H9 (cell line): ENCODE data around the gene GNL1. TPM values are rescaled to one million over a fixed set of nuclear protein-coding genes. Genes with fewer than 3 reads are reported as not detected.
A peak's percentile ranks its signal among the peaks of the same experiment; 100 is the strongest.

Source experiments
- DNase-seq: peaks from one replicate; pipeline ENCODE4 v3.0.0-alpha.2; 2017
- H2AFZ ChIP-seq: one replicate; pipeline ENCODE4 v1.6.1; 2013; ENCODE audit warnings: mild to moderate bottlenecking, low read length, control low read depth, moderate library complexity
- H2AK5ac ChIP-seq: 2 replicates; pipeline ENCODE4 v1.6.1; 2013; ENCODE audit warnings: low read length, control low read depth, mixed read lengths; ENCODE audit not compliant: insufficient read length
- H2BK120ac ChIP-seq: one replicate; pipeline ENCODE4 v1.6.1; 2013; ENCODE audit warnings: low read depth, mild to moderate bottlenecking, low read length, control low read depth, inconsistent platforms; ENCODE audit not compliant: poor library complexity, severe bottlenecking
- H2BK12ac ChIP-seq: 2 replicates; pipeline ENCODE4 v1.6.1; 2013; ENCODE audit warnings: low read length, control low read depth, mixed read lengths, low read depth; ENCODE audit not compliant: insufficient read length
- H2BK15ac ChIP-seq: 2 replicates; pipeline ENCODE4 v1.6.1; 2013; ENCODE audit warnings: low read depth, low read length, control low read depth
- H2BK20ac ChIP-seq: one replicate; pipeline ENCODE4 v1.6.1; 2013; ENCODE audit warnings: low read depth, mild to moderate bottlenecking, low read length, control low read depth, inconsistent platforms; ENCODE audit not compliant: poor library complexity, severe bottlenecking
- H2BK5ac ChIP-seq: 2 replicates; pipeline ENCODE4 v1.6.1; 2013; ENCODE audit warnings: low read length, control low read depth, mixed read lengths; ENCODE audit not compliant: insufficient read length
- H3K14ac ChIP-seq: 2 replicates; pipeline ENCODE4 v1.6.1; 2013; ENCODE audit warnings: low read length, control low read depth; ENCODE audit not compliant: insufficient read depth
- H3K18ac ChIP-seq: 2 replicates; pipeline ENCODE4 v1.6.1; 2013; ENCODE audit warnings: low read depth, mild to moderate bottlenecking, mixed read lengths, low read length, control low read depth; ENCODE audit not compliant: insufficient read length
- H3K23ac ChIP-seq: 2 replicates; pipeline ENCODE4 v1.6.1; 2013; ENCODE audit warnings: low read length, control low read depth, mixed read lengths, low read depth; ENCODE audit not compliant: insufficient read length
- H3K23me2 ChIP-seq: 2 replicates; pipeline ENCODE4 v1.6.1; 2013; ENCODE audit warnings: low read depth, mild to moderate bottlenecking, mixed read lengths, low read length, control low read depth; ENCODE audit not compliant: insufficient read length, poor library complexity, severe bottlenecking
- H3K27ac ChIP-seq: 2 replicates; pipeline ENCODE4 v1.5.1; 2013; ENCODE audit warnings: low read length, control low read depth, mixed read lengths, low read depth; ENCODE audit not compliant: insufficient read length
- H3K27me3 ChIP-seq: 2 replicates; pipeline ENCODE4 v1.6.1; 2013; ENCODE audit warnings: low read length, control low read depth, inconsistent platforms; ENCODE audit not compliant: insufficient read depth
- H3K4ac ChIP-seq: 2 replicates; pipeline ENCODE4 v1.6.1; 2013; ENCODE audit warnings: low read depth, mild to moderate bottlenecking, control low read depth, inconsistent platforms, low read length, moderate library complexity
- H3K4me1 ChIP-seq: 2 replicates; pipeline ENCODE4 v1.6.1; 2013; ENCODE audit warnings: low read length, control low read depth, inconsistent platforms; ENCODE audit not compliant: insufficient read depth
- H3K4me2 ChIP-seq: 2 replicates; pipeline ENCODE4 v1.6.1; 2013; ENCODE audit warnings: low read length, control low read depth, mixed read lengths; ENCODE audit not compliant: insufficient read length, insufficient read depth
- H3K56ac ChIP-seq: 2 replicates; pipeline ENCODE4 v1.6.1; 2013; ENCODE audit warnings: low read depth, mild to moderate bottlenecking, mixed read lengths, low read length, control low read depth; ENCODE audit not compliant: insufficient read length
- H3K79me1 ChIP-seq: 2 replicates; pipeline ENCODE4 v1.6.1; 2013; ENCODE audit warnings: low read depth, mild to moderate bottlenecking, moderate library complexity, low read length, control low read depth, inconsistent platforms; ENCODE audit not compliant: insufficient read depth, poor library complexity, severe bottlenecking
- H3K79me2 ChIP-seq: 2 replicates; pipeline ENCODE4 v1.6.1; 2013; ENCODE audit warnings: low read length, control low read depth, inconsistent platforms; ENCODE audit not compliant: insufficient read depth
- H3K9ac ChIP-seq: 2 replicates; pipeline ENCODE4 v1.6.1; 2013; ENCODE audit warnings: low read length, control low read depth, mixed read lengths; ENCODE audit not compliant: insufficient read length; ENCODE audit errors: extremely low read depth
- H3K9me3 ChIP-seq: one replicate; pipeline ENCODE4 v1.6.1; 2013; ENCODE audit warnings: low read depth, low read length, inconsistent platforms; ENCODE audit not compliant: control insufficient read depth
- H3T11ph ChIP-seq: one replicate; pipeline ENCODE4 v1.6.1; 2013; ENCODE audit warnings: mild to moderate bottlenecking, low read length, control low read depth, inconsistent platforms
- H4K20me1 ChIP-seq: one replicate; pipeline ENCODE4 v1.6.1; 2013; ENCODE audit not compliant: control insufficient read depth, insufficient read length, insufficient read depth
- H4K5ac ChIP-seq: 2 replicates; pipeline ENCODE4 v1.6.1; 2013; ENCODE audit warnings: low read depth, mild to moderate bottlenecking, mixed read lengths, low read length, control low read depth; ENCODE audit not compliant: insufficient read length
- H4K8ac ChIP-seq: replicated peaks from 2 replicates; pipeline ENCODE4 v1.6.1; 2013; ENCODE audit warnings: low read length, control low read depth, mixed read lengths, low read depth; ENCODE audit not compliant: insufficient read length
- H4K91ac ChIP-seq: 2 replicates; pipeline ENCODE4 v1.6.1; 2013; ENCODE audit warnings: low read depth, mild to moderate bottlenecking, moderate library complexity, mixed read lengths, low read length, control low read depth; ENCODE audit not compliant: insufficient read length
- H3K27ac Mint-ChIP-seq, 3 experiments: 2 replicates in 2 of 3; 3 replicates in 1 of 3; pipeline ENCODE4 v1.8.0; 2020 to 2021; ENCODE audit warnings: mixed read lengths in 3 of 3, mild to moderate bottlenecking in 1 of 3, moderate library complexity in 1 of 3
- H3K27me3 Mint-ChIP-seq: 2 replicates; pipeline ENCODE4 v1.8.0; 2021; ENCODE audit warnings: low read depth, mild to moderate bottlenecking, moderate library complexity, mixed read lengths
- H3K36me3 Mint-ChIP-seq, 3 experiments: 2 replicates in 2 of 3; 3 replicates in 1 of 3; pipeline ENCODE4 v1.8.0; 2020 to 2021; ENCODE audit warnings: low read depth in 3 of 3, mixed read lengths in 3 of 3; ENCODE audit not compliant: insufficient read depth in 1 of 3
- H3K4me1 Mint-ChIP-seq, 2 experiments: 2 replicates each; pipeline ENCODE4 v1.8.0; 2020; ENCODE audit warnings: mixed read lengths in 2 of 2
- H3K4me3 Mint-ChIP-seq, 2 experiments: 2 replicates in 1 of 2; 3 replicates in 1 of 2; pipeline ENCODE4 v1.8.0; 2020 to 2021; ENCODE audit warnings: mild to moderate bottlenecking in 2 of 2, mixed read lengths in 2 of 2, moderate library complexity in 1 of 2
- H3K9me3 Mint-ChIP-seq, 2 experiments: 2 replicates in 1 of 2; 3 replicates in 1 of 2; pipeline ENCODE4 v1.8.0; 2020; ENCODE audit warnings: mild to moderate bottlenecking in 2 of 2, mixed read lengths in 2 of 2, moderate library complexity in 1 of 2
- WGBS: extraction: QIAGEN DNeasy Blood & Tissue Kit; methylation state at CpG from one replicate; pipeline ENCODE4 v1.1.7; 2013; ENCODE audit warnings: missing lambda C conversion rate, low lambda C conversion rate, mixed read lengths; ENCODE audit not compliant: insufficient read length; ENCODE audit errors: extremely low coverage; 5-methylcytosine and 5-hydroxymethylcytosine counted together
- total RNA-seq: library from RNA; stranded (reverse); gene quantifications from 2 replicates; pipeline ENCODE4 v1.2.1, GENCODE V29; 2021
- TF ChIP-seq, protein P1 (sequence below): fragments of 200-600 bp; sonication (generic); conservative IDR thresholded peaks from 3 replicates; pipeline ENCODE4 v1.8.0; 2021; ENCODE audit warnings: antibody characterized with exemption, mild to moderate bottlenecking

The GNL1 gene
- total RNA-seq, 1 experiment from 2014 or later: 83.5 TPM

DNA sequence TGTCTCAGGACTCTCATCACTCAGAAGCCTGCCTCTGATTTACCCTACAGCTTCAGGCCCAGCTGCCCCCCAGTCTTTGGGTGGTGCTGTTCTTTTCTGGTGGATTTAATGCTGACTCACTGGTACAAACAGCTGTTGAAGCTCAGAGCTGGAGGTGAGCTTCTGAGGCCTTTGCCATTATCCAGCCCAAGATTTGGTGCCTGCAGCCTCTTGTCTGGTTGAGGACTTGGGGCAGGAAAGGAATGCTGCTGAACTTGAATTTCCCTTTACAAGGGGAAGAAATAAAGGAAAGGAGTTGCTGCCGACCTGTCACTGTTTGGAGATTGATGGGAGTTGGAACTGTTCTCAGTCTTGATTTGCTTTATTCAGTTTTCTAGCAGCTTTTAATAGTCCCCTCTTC, 34.7 kb upstream of the GNL1 start:
- Mint-ChIP-seq H3K36me3 (peaks cover 53 to 89% (median 76%) of the 10 kb centered on the region in 3 experiments; a peak in 6 of 7 replicates), H3K4me3 (no peak overlapping the region), H3K4me1 (no peaks in the 10 kb centered on the region), H3K27ac (peak overlapping the region in 1 of 3 experiments; percentile 44; a peak in 2 of 7 replicates), H3K9me3 (no peaks in the 10 kb centered on the region), H3K27me3 (no peaks in the 10 kb centered on the region)
- DNase-seq: no peak
- no peaks in the 10 kb centered on the region for H4K20me1 ChIP-seq
- no peak overlapping the region for H3K56ac ChIP-seq
- H2AK5ac ChIP-seq: no peak overlapping the region
- H3K4me1 ChIP-seq: no peaks in the 10 kb centered on the region
- H2BK20ac ChIP-seq: no peak overlapping the region
- no peak overlapping the region for H2AFZ ChIP-seq
- no peaks in the 10 kb centered on the region; the same call in 1 of the 2 replicates for H3K79me2 ChIP-seq
- H3K23ac ChIP-seq: no peak overlapping the region
- H3T11ph ChIP-seq: no peak overlapping the region
- no peak overlapping the region for H2BK5ac ChIP-seq
- no peak overlapping the region for H2BK120ac ChIP-seq
- H2BK15ac ChIP-seq: no peak overlapping the region
- no peak overlapping the region for H3K14ac ChIP-seq
- TF ChIP-seq, protein P1, sequence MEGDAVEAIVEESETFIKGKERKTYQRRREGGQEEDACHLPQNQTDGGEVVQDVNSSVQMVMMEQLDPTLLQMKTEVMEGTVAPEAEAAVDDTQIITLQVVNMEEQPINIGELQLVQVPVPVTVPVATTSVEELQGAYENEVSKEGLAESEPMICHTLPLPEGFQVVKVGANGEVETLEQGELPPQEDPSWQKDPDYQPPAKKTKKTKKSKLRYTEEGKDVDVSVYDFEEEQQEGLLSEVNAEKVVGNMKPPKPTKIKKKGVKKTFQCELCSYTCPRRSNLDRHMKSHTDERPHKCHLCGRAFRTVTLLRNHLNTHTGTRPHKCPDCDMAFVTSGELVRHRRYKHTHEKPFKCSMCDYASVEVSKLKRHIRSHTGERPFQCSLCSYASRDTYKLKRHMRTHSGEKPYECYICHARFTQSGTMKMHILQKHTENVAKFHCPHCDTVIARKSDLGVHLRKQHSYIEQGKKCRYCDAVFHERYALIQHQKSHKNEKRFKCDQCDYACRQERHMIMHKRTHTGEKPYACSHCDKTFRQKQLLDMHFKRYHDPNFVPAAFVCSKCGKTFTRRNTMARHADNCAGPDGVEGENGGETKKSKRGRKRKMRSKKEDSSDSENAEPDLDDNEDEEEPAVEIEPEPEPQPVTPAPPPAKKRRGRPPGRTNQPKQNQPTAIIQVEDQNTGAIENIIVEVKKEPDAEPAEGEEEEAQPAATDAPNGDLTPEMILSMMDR: no peak
- no peak overlapping the region for H4K8ac ChIP-seq
- WGBS: no CpG with 5 or more reads among the region's 1 CpG
- peaks cover 5% of the 10 kb centered on the region for H3K79me1 ChIP-seq
- no peaks in the 10 kb centered on the region for H3K9me3 ChIP-seq
- no peak overlapping the region for H3K27ac ChIP-seq
- no peak overlapping the region for H3K18ac ChIP-seq
- no peaks in the 10 kb centered on the region for H3K27me3 ChIP-seq
- no peak overlapping the region for H3K9ac ChIP-seq
- H3K4me2 ChIP-seq: no peak overlapping the region
- no peak overlapping the region for H3K4ac ChIP-seq
- H2BK12ac ChIP-seq: no peak overlapping the region
- H4K91ac ChIP-seq: no peak overlapping the region
- H4K5ac ChIP-seq: no peak overlapping the region
- H3K23me2 ChIP-seq: no peaks in the 10 kb centered on the region
